Endothelial cell (in vitro differentiated cells): ENCODE measurements around the gene FBP2. TPM values are rescaled to one million over a fixed set of nuclear protein-coding genes. Genes with fewer than 3 reads are reported as not detected.

Experiments
- DNase-seq: peaks from one replicate; pipeline ENCODE4 v3.0.0; 2021; ENCODE audit warnings: low spot score
- H3K27ac Mint-ChIP-seq: one replicate; pipeline ENCODE4 v1.8.0; 2021; ENCODE audit warnings: mixed read lengths, inconsistent platforms; ENCODE audit not compliant: unreplicated experiment
- H3K27me3 Mint-ChIP-seq: one replicate; pipeline ENCODE4 v1.8.0; 2021; ENCODE audit warnings: mild to moderate bottlenecking, moderate library complexity, mixed read lengths, inconsistent platforms; ENCODE audit not compliant: unreplicated experiment
- H3K36me3 Mint-ChIP-seq: one replicate; pipeline ENCODE4 v1.8.0; 2021; ENCODE audit warnings: mild to moderate bottlenecking, low read depth, mixed read lengths, inconsistent platforms; ENCODE audit not compliant: unreplicated experiment
- H3K4me1 Mint-ChIP-seq: one replicate; pipeline ENCODE4 v1.8.0; 2021; ENCODE audit warnings: mild to moderate bottlenecking, mixed read lengths, inconsistent platforms; ENCODE audit not compliant: unreplicated experiment
- H3K4me3 Mint-ChIP-seq: one replicate; pipeline ENCODE4 v1.8.0; 2021; ENCODE audit warnings: mild to moderate bottlenecking, mixed read lengths, inconsistent platforms; ENCODE audit not compliant: unreplicated experiment
- H3K9me3 Mint-ChIP-seq: one replicate; pipeline ENCODE4 v1.8.0; 2021; ENCODE audit warnings: mixed read lengths, inconsistent platforms; ENCODE audit not compliant: unreplicated experiment
- CTCF ChIP-seq: fragments of 200-600 bp; sonication (generic); IDR thresholded peaks from one replicate; pipeline ENCODE4 v1.5.0; 2021; ENCODE audit warnings: antibody characterized with exemption; ENCODE audit not compliant: unreplicated experiment
- total RNA-seq: library from RNA; stranded (reverse); fragmentation: NEBNext Ultra II Directional; extraction: Animal tissue kit (Norgen Biotek cat#: 25700); gene quantifications from one replicate; pipeline ENCODE4 v1.2.1, GENCODE V29; 2021; ENCODE audit not compliant: unreplicated experiment

The FBP2 gene
- total RNA-seq, 1 donor from 2014 or later: 0.28 TPM

DNA sequence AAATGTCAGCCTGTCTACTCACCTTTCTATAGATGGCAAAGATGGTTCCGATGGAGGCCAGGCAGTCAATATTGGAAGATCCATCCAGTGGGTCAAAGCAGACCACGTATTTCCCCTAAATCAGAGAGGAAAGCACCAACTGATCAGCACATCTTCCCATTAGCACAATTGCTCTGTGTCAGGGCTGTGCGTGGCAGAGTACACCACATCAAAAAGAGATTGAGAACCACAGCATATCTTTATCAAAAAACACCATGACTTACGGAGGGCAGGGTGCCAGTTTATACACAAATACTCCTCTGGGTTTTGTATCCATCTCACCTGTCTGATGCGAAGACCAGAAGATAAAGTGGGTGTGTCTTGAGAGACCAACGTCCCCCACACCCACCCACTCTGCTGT lies 9.1 kb downstream of the FBP2 start:
- no peak for TF ChIP-seq CTCF
- H3K36me3 Mint-ChIP-seq: no peaks in the 10 kb centered on the region
- peaks cover 6% of the 10 kb centered on the region for H3K4me1 Mint-ChIP-seq
- H3K4me3 Mint-ChIP-seq: no peak overlapping the region
- no peaks in the 10 kb centered on the region for H3K9me3 Mint-ChIP-seq
- peaks cover 4% of the 10 kb centered on the region for H3K27me3 Mint-ChIP-seq
- DNase-seq: no peak
- H3K27ac Mint-ChIP-seq: no peak overlapping the region

DNA sequence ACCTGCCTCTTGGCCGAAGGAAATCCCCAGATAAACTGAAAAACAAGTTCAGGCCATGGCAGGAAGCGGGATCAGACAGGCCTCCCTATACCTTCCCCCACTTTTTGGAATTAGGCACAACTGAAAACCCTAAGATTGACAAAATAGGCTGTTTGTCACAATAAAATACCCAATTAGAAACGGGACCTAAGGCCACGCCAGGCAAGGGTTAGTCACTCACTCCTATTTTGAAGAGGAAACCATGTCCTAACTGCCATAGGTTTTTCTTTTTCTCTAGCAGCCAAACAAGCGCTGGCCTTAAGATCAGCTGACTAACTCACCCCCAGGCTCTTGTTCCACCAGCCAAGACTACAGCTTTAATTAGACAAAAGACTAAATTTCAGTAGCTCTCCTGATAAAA lies 11.9 kb downstream of the FBP2 start:
- Mint-ChIP-seq H3K9me3 (no peaks in the 10 kb centered on the region), H3K4me1 (peaks cover 9% of the 10 kb centered on the region), H3K27me3 (no peaks in the 10 kb centered on the region), H3K36me3 (no peaks in the 10 kb centered on the region), H3K27ac (no peak overlapping the region), H3K4me3 (no peak overlapping the region)
- no peak for DNase-seq
- no peak for TF ChIP-seq CTCF

GRCh38 chr9:94577571-94577970 lies 16.1 kb downstream of the FBP2 start:
- H3K27ac Mint-ChIP-seq: no peak overlapping the region
- no peaks in the 10 kb centered on the region for H3K36me3 Mint-ChIP-seq
- no peak overlapping the region for H3K4me3 Mint-ChIP-seq
- DNase-seq: no peak
- H3K27me3 Mint-ChIP-seq: no peaks in the 10 kb centered on the region
- H3K9me3 Mint-ChIP-seq: no peaks in the 10 kb centered on the region
- no peak for TF ChIP-seq CTCF
- peaks cover 14% of the 10 kb centered on the region for H3K4me1 Mint-ChIP-seq

- TF ChIP-seq CTCF: no peak
- DNase-seq: no peak
- Mint-ChIP-seq H3K9me3 (no peaks in the 10 kb centered on the region), H3K27ac (no peak overlapping the region), H3K4me3 (no peak overlapping the region), H3K27me3 (no peaks in the 10 kb centered on the region), H3K4me1 (peaks cover 14% of the 10 kb centered on the region), H3K36me3 (no peaks in the 10 kb centered on the region)
These were observed 16.6 kb downstream of the FBP2 start for GRCh38 chr9:94577036-94577435.

DNA sequence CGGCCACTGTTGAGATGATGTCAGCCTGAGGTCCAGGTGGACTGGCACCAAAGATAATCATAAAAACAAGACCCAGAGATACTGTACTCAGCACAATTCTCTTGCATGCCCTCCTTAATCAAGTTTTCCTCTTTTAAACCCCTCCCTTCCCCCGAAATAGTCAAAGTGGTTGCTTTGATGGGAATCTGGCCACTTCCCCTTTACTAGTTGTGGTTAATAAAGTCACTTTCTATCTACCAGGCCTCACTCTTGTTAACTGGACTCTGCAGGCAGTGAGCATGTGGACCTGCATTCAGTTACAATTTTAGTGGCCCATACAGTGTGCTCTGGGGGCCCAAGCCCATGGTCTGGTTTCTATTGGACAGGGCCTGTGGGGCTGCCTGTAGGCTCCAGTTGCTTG lies 17.5 kb downstream of the FBP2 start:
- no peaks in the 10 kb centered on the region for H3K9me3 Mint-ChIP-seq
- DNase-seq: no peak
- H3K4me1 Mint-ChIP-seq: peaks cover 14% of the 10 kb centered on the region
- H3K27ac Mint-ChIP-seq: no peak overlapping the region
- TF ChIP-seq CTCF: no peak
- no peaks in the 10 kb centered on the region for H3K27me3 Mint-ChIP-seq
- H3K36me3 Mint-ChIP-seq: no peaks in the 10 kb centered on the region
- no peak overlapping the region for H3K4me3 Mint-ChIP-seq
